GM12878 (cell line): ENCODE measurements around the gene ZNF513.

ENCODE experiments used
- EZH2 ChIP-seq: IDR thresholded peaks from 2 replicates; pipeline ENCODE4 v1.6.1; 2012; ENCODE audit warnings: low read depth, mild to moderate bottlenecking, control low read depth, inconsistent platforms, low read length, borderline replicate concordance; ENCODE audit not compliant: control insufficient read depth
- HDAC2 ChIP-seq: fragments of 200-600 bp; sonication (generic); IDR thresholded peaks from 2 replicates; pipeline ENCODE4 v1.6.1; 2017
- TCF7 ChIP-seq: IDR thresholded peaks from 2 replicates; pipeline ENCODE4 v1.6.1; 2014; ENCODE audit warnings: antibody characterized with exemption, borderline replicate concordance

DNA sequence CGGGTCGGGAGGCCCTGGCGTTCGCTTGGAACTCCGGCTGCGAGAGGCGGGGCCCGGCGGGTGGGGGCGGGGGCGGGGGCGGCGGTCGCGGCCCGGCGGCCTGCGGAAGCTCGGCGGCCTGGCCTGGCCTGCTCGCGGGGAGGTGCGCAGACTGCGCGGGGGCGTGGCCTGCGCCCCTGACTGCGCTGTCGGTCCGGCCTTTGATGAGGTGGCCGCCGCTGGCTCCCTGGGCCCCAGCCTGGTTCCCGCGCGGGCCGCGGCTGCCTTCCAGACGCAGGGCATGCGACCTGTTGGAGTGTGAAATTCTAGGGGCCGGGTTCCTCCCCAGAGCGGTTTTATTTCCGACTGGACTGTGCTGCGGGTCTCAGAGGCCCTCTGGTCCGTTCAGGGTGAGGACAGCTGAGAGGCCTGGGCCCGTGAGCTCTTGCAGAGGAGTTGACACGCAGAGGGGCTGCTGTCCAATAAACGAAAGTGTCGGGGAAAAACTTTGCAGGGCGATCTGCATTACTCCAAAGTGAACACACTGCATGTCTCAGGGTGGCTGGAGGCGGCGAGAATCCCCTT is 48.5 kb upstream of the ZNF513 start:
- TF ChIP-seq HDAC2 (no peak), TCF7 (peak; percentile 73), EZH2 (no peak)
